HT-29 (cell line): ENCODE measurements around the gene SV2A. TPM values are rescaled to one million over a fixed set of nuclear protein-coding genes. Genes with fewer than 3 reads are reported as not detected.
"Not testable (repeated sequence)": the region's sequence is repeated elsewhere in the genome, so short reads cannot be mapped to it uniquely, and the experiment has no call there.

Experiments
- DNase-seq: peaks from one replicate; pipeline ENCODE4 v3.0.0-alpha.2; 2015; ENCODE audit warnings: low spot score
- total RNA-seq: library from RNA; depleted of rRNA; stranded (reverse); fragments of >200 nt; shearing (Covaris generic); gene quantifications from 2 replicates; pipeline ENCODE4 v1.2.3, GENCODE V29; 2014; rRNA removed

SV2A gene
- 0.08 TPM in 1 of 2 replicates, not detected in the other for total RNA-seq

DNA sequence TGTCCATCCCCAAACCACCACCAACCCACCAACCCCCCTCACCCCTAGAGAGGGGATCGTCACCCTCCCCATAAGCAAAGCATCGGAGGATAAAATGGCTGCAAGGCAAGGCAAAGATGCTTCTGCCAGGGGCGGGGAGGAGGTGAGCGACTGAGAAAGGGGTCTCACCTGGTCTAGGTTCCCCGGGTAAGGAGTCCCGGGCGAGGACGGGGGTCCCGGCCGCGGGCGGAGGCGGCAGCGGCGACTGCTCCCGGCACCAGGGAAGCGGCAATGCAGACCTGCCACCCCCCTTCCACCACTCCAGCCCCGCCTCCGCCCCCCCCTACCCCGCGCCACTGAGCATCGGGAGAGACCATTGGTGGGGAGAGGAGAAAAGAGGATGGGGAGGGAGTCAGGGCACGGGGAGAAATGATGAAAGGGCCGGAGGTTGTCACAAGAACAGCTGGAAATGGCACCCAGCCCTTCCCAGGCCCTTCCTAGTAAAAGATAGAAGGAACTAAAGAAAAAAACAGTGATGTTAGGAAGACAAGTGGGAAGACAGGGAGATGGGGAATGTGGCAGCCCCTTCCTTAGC, at the start of gene SV2A:
SV2A (minus strand) TSS at position 274 of the 574 bp plus-strand sequence. CDS start 4,004 bp downstream, outside the sequence.
- DNase-seq, result no peak

- no peak for DNase-seq
Measured at GRCh38 chr1:149967041-149967440, 49.4 kb upstream of the SV2A start.

DNA sequence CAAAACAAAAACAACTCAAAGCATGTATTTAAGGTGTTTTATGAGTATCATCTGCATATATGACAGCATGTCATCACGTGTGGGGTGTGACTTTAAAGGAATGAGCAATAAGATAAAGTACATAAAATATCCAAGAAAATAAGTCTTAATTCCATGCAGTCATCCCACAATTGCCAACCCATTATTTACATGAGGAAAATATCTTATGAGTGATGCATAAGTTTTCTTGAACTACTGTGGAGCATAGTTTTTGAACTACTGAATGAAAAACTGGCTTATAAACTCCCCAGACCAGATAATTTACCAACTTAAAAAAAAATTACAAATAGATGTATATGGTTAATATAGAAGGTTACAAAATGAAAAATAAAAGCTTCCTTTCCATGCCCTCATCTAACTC, 48.8 kb upstream of the SV2A start:
- no peak for DNase-seq

DNA sequence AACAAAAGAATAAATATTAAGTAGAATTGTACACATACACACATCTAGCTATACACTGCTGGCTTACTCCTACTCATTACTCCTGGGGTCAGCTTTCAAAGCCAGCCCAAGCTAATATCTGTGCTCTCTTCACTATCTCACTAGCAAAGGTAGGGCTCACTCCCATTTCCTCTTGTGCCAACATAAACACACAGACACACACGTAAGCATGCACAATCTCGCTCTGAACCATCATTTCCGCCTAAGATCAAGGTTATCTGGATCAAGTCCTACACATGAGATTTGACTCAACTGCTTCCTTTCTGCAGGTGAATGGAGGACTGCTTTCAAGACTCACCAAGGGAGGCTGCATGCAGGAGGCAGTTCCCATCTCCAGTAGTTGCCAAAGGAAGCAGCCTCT, 47.8 kb upstream of the SV2A start:
- no peak for DNase-seq

DNA sequence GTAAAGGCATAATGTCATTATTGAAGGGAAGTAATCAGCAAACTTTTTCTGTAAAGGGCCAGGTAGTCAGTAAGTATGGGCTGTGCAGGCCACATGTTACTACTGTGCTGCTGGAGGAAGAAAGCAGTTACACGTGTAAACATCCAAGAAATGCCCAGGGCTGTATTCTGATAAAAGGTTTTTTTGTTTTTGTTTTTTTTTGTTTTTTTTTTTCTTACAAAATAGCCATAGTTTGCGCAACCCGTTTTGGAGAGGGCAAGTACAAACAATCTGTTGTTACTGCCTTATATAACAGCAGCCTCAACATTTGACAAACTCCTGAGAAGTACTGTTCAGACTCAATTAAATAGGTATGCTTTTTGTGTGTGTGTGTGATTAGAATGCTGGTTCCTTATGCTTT, 45.7 kb upstream of the SV2A start:
- no peak for DNase-seq

GRCh38 chr1:149962736-149963135, 45.1 kb upstream of the SV2A start:
- no peak for DNase-seq

- DNase-seq, result peak; percentile 84
Measured at GRCh38 chr1:149962039-149962647, 44.5 kb upstream of the SV2A start.

GRCh38 chr1:149957548-149957947, 39.9 kb upstream of the SV2A start:
- not testable (repeated sequence) for DNase-seq

DNA sequence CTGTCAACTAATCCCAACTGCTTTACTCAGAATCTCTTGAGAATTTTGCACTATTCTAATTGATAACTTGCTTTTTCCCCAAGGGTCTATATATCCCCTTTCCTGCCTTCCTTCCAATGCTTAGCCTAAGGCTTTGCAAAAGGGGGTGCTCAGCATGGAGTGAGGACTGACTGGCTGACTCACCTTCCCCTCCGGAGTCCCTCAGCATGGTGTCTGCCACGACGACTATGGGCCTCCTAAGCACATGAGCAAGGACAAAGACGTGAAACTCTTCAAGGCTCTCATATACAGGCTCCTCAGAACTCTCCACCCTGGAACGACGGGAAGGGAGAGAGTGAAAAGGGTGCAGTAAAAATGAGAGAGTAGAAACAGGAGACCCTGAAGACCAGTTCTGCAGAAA, 32.3 kb upstream of the SV2A start:
- DNase-seq, result no peak

GRCh38 chr1:149945206-149945605, 27.6 kb upstream of the SV2A start:
- DNase-seq, result no peak

DNA sequence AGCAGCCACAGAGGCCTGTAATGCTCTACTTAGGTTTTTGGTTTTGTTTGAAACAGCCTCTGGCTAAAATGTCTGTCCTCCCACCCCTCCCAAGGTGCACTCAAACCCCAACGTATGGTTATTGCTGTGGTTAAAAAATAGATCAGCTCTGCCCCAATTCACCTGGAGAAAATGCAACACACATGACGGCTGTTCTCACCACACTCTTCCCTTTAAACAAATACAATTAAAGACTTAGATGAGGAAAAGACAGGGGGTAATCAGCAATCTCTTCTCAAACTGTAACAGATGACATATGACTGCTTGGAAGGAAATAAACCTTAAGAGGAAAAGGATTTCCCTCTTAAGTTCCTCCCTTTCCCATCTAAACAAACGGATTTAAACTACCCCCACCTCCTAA, 25.2 kb upstream of the SV2A start:
- DNase-seq, result no peak

DNA sequence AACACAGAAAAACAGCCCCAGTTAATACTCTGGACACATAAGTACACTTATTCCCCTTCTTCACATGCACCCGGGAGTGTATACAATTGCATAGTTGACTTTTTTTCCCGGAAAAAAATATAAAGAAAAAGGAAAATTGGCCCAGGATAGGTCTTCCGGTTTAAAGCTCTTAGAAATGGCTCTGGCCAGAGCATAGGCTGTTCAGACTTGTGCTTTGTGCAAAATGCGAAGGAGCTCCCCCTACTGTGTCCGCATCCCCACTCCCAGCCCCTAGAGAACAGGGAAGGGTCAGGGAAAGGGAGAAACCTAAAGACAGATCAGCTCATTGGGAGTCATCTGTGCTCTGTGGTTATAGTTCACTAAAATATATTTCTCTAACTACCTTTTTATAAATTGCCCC, 24.6 kb upstream of the SV2A start:
- no peak for DNase-seq

DNA sequence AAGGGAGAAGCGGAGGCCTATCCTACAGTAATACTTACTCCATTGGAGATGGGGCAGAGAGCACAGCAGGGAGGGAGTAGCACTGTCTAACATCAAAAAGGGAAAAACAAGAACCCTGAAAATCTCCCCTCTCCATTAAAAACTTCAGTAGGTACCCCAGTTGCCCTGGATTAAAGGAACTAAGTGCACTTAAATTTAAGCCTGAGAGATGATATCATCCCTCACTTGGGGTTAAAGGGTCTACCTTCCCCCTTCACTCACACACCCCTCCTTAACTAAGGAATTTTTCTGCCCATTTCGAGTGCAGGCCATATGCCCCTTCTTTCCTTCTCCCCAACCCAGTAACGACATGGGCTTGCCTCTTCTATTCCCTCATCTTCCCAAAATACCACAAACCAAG, 22.8 kb upstream of the SV2A start:
- DNase-seq, result no peak

DNA sequence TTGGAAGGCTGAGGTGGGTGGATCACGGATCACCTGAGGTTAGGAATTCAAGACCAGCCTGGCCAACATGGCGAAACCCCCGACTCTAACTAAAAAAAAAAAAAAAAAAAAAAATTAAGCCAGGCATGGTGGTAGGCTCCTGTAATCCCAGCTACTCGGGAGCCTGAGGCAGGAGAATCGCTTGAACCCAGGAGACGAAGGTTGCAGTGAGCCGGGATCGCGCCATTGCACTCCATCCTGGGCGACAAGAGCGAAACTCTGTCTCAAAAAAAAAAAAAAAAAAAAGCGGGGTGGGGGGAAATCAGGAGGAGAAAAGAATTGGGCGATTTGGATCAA, 21.0 kb upstream of the SV2A start:
- DNase-seq, result not testable (repeated sequence)

GRCh38 chr1:149937759-149938158, 20.1 kb upstream of the SV2A start:
- no peak for DNase-seq

GRCh38 chr1:149936992-149937705, 19.5 kb upstream of the SV2A start:
- peak; percentile 87 for DNase-seq

- DNase-seq, result peak; percentile 70
Measured at GRCh38 chr1:149936170-149936991, 18.7 kb upstream of the SV2A start, which contains the start of gene MTMR11. MTMR11 (minus strand) TSS chr1:149936879; CDS start chr1:149936647, 232 bp downstream.

- DNase-seq, result no peak
Measured at GRCh38 chr1:149934356-149934755, 16.7 kb upstream of the SV2A start.

DNA sequence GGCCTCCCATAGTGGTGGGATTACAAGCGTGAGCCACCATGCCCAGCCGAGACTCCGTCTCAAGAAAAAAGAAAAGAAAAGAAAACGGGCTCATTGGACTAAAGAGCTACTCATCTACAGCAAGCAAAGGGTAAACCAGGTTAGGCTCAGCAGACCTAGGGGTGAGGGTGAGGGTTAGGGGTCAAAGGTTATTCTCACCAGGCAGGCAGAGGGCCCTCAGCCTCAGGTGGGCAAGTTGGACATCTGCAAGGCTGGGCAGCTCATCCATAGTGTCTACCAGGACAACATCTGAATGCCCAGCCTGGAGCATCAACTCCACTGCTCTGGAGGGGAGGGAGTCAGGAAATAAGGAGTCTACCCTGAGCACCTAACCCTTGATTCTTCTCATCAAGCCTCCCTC, 15.6 kb upstream of the SV2A start:
- no peak for DNase-seq

DNA sequence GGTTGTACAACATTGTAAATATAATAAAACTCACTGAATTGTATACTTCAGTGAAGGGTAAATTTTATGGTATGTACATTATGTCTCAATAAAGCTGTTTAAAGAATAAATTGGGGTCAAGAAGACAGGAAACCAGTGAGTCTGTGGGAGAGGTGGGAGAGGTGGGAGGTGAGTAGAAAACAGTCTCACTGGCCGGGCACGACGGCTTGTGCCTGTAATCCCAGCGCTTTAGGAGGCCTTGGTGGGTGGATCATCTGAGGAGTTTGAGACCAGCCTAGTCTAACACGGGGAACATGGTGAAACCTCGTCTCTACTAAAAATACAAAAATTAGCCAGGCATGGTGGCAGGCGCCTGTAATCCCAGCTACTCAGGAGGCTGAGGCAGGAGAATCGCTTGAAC, 14.8 kb upstream of the SV2A start:
- no peak for DNase-seq

- DNase-seq, result no peak
Measured at GRCh38 chr1:149931212-149931790, 13.7 kb upstream of the SV2A start.

GRCh38 chr1:149929856-149930255, 12.2 kb upstream of the SV2A start:
- DNase-seq, result no peak
